Stimulated activated CD4-positive, alpha-beta T cell treated with anti-CD3 and anti-CD28 coated beads, Interleukin-15, amount 100 ng/mL, for 1 hour (primary cell): Measurements from ENCODE around the gene EPB41.

Source experiments
- DNase-seq, 2 donors: peaks; one replicate each; pipeline ENCODE4 v3.0.0-alpha.2; 2020; ENCODE audit warnings: low read depth in 1 of 2, low spot score in 1 of 2

EPB41 gene

GRCh38 chr1:28973596-28974421 lies 59.4 kb downstream of the EPB41 start:
- DNase-seq, result no peak

- DNase-seq, result no peak
Observed at GRCh38 chr1:28974432-28974831, 60.1 kb downstream of the EPB41 start.

GRCh38 chr1:28976248-28976647 lies 61.9 kb downstream of the EPB41 start:
- DNase-seq, result no peak

GRCh38 chr1:28981210-28981609 lies 66.8 kb downstream of the EPB41 start:
- no peak for DNase-seq

- DNase-seq, result no peak
Observed at GRCh38 chr1:28982198-28982597, 67.8 kb downstream of the EPB41 start.

GRCh38 chr1:28983091-28983490 lies 68.7 kb downstream of the EPB41 start:
- no peak for DNase-seq

GRCh38 chr1:28983509-28984310 lies 69.3 kb downstream of the EPB41 start:
- DNase-seq, result no peak

- no peak for DNase-seq
Observed at GRCh38 chr1:28984311-28984684, 69.9 kb downstream of the EPB41 start.

- no peak for DNase-seq
Observed at GRCh38 chr1:28985427-28985826, 71.1 kb downstream of the EPB41 start.

- no peak for DNase-seq
Observed at GRCh38 chr1:28986306-28986910, 72.0 kb downstream of the EPB41 start.

GRCh38 chr1:29002792-29003191 lies 88.4 kb downstream of the EPB41 start:
- DNase-seq, result no peak

GRCh38 chr1:29004288-29004687 lies 89.9 kb downstream of the EPB41 start:
- no peak for DNase-seq

GRCh38 chr1:29004798-29005197 lies 90.4 kb downstream of the EPB41 start:
- DNase-seq, result no peak

GRCh38 chr1:29011775-29012174 lies 97.4 kb downstream of the EPB41 start:
- no peak for DNase-seq

GRCh38 chr1:29017235-29017634 lies 102.9 kb downstream of the EPB41 start:
- no peak for DNase-seq

- DNase-seq, result no peak
Observed at GRCh38 chr1:29017975-29018712, 103.8 kb downstream of the EPB41 start.

- DNase-seq, result no peak
Observed at GRCh38 chr1:29022620-29023019, 108.3 kb downstream of the EPB41 start.

- no peak for DNase-seq
Observed at GRCh38 chr1:29029667-29030066, 115.3 kb downstream of the EPB41 start.

- no peak for DNase-seq
Observed at GRCh38 chr1:29032841-29033240, 118.5 kb downstream of the EPB41 start.

GRCh38 chr1:29033829-29034466 lies 119.6 kb downstream of the EPB41 start:
- DNase-seq, result no peak
